Parathyroid adenoma (tissue), 2 donors: Measurements from ENCODE around the gene RBPJ.

Source experiments
- H2AFZ ChIP-seq: fragments of 300-600 bp; sonication (generic); one replicate; pipeline ENCODE4 v1.7.0; 2017; ENCODE audit warnings: antibody characterized with exemption, mild to moderate bottlenecking
- H3K27ac ChIP-seq: fragments of 300-600 bp; sonication (generic); one replicate; pipeline ENCODE4 v1.7.0; 2017
- H3K27me3 ChIP-seq: fragments of 300-600 bp; sonication (generic); one replicate; pipeline ENCODE4 v1.7.0; 2017; ENCODE audit warnings: low read length; ENCODE audit not compliant: control insufficient read depth, insufficient read depth
- H3K36me3 ChIP-seq: fragments of 300-600 bp; sonication (generic); one replicate; pipeline ENCODE4 v1.7.0; 2017; ENCODE audit warnings: low read length; ENCODE audit not compliant: control insufficient read depth, insufficient read depth
- H3K4me1 ChIP-seq: fragments of 300-600 bp; sonication (generic); one replicate; pipeline ENCODE4 v1.7.0; 2017; ENCODE audit warnings: control low read depth
- H3K4me2 ChIP-seq: fragments of 300-600 bp; sonication (generic); one replicate; pipeline ENCODE4 v1.7.0; 2017; ENCODE audit warnings: low read length
- H3K4me3 ChIP-seq: fragments of 300-600 bp; sonication (generic); one replicate; pipeline ENCODE4 v1.7.0; 2017; ENCODE audit warnings: low read depth, low read length
- H3K79me2 ChIP-seq: fragments of 300-600 bp; sonication (generic); one replicate; pipeline ENCODE4 v1.7.0; 2017; ENCODE audit warnings: control low read depth
- H3K9ac ChIP-seq: fragments of 300-600 bp; sonication (generic); one replicate; pipeline ENCODE4 v1.7.0; 2017; ENCODE audit warnings: mild to moderate bottlenecking
- H3K9me3 ChIP-seq: fragments of 300-600 bp; sonication (generic); one replicate; pipeline ENCODE4 v1.7.0; 2017; ENCODE audit warnings: low read length; ENCODE audit not compliant: control insufficient read depth
- TF ChIP-seq, protein P1 (sequence below): fragments of 300-600 bp; sonication (generic); IDR thresholded peaks from one replicate; pipeline ENCODE4 v1.7.0; 2017; ENCODE audit warnings: antibody characterized with exemption, mild to moderate bottlenecking
- donor health status: primary hyperparathyroidism.

RBPJ gene

DNA sequence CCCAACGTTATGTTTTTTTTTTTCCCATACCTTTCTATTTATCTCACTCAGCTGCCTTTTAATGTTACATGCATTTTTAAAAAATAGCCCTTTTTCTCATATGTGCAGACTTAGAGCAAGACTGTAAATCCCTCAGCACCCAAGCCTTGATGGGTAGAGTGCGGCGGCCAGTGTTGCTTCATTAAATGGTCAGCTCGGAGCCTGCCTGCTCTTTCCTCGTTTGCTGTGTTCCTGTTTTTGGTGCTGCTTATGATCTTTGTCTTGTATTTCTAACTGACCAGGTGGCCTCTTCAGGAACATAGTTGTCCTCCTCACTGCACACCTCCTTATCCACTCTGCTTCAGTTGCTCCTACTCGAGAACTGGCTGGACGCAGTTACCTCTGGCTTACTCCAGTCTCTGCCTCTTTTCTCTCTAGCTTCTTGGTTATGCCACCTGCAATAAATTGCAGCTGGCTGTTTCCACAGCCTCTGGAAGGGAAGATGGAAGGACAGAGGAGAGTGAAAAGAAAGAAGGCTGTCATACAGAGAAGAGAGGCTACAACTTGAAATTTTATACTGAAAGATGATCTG lies 10.7 kb downstream of the RBPJ start:
- no peak overlapping the region for H3K4me2 ChIP-seq
- no peak overlapping the region for H3K4me3 ChIP-seq
- no peaks in the 10 kb centered on the region for H3K4me1 ChIP-seq
- H3K27me3 ChIP-seq: no peaks in the 10 kb centered on the region
- H3K36me3 ChIP-seq: no peaks in the 10 kb centered on the region
- H3K27ac ChIP-seq: no peak overlapping the region
- H3K79me2 ChIP-seq: peaks cover 11% of the 10 kb centered on the region
- no peak overlapping the region for H2AFZ ChIP-seq
- H3K9me3 ChIP-seq: no peaks in the 10 kb centered on the region
- TF ChIP-seq, protein P1, sequence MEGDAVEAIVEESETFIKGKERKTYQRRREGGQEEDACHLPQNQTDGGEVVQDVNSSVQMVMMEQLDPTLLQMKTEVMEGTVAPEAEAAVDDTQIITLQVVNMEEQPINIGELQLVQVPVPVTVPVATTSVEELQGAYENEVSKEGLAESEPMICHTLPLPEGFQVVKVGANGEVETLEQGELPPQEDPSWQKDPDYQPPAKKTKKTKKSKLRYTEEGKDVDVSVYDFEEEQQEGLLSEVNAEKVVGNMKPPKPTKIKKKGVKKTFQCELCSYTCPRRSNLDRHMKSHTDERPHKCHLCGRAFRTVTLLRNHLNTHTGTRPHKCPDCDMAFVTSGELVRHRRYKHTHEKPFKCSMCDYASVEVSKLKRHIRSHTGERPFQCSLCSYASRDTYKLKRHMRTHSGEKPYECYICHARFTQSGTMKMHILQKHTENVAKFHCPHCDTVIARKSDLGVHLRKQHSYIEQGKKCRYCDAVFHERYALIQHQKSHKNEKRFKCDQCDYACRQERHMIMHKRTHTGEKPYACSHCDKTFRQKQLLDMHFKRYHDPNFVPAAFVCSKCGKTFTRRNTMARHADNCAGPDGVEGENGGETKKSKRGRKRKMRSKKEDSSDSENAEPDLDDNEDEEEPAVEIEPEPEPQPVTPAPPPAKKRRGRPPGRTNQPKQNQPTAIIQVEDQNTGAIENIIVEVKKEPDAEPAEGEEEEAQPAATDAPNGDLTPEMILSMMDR: no peak
- H3K9ac ChIP-seq: no peak overlapping the region

DNA sequence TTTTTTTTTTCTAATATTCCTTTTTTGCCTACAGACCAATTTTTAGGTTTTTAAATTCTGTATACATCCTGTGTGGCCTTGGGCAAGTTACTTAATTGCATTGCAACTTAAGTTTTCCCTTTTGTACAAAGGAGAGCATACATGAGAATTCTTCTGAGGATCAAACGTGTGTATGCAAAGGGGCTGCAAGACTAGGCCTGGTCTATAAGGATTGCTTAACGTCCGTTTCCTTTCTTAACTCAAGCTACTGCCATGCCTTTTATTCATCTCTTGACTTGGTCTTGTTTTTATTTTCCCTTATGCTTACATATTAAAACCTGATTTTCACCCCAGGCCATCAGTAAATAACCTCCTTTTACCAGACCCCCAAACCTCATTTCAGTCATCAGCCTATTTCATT lies 13.6 kb downstream of the RBPJ start:
- H3K4me2 ChIP-seq: no peak overlapping the region
- no peaks in the 10 kb centered on the region for H3K36me3 ChIP-seq
- H3K79me2 ChIP-seq: peaks cover 24% of the 10 kb centered on the region
- no peak overlapping the region for H3K9ac ChIP-seq
- no peak overlapping the region for H2AFZ ChIP-seq
- no peak overlapping the region for H3K27ac ChIP-seq
- TF ChIP-seq, protein P1: no peak
- H3K27me3 ChIP-seq: no peaks in the 10 kb centered on the region
- no peak overlapping the region for H3K4me3 ChIP-seq
- H3K4me1 ChIP-seq: no peaks in the 10 kb centered on the region
- H3K9me3 ChIP-seq: no peaks in the 10 kb centered on the region

DNA sequence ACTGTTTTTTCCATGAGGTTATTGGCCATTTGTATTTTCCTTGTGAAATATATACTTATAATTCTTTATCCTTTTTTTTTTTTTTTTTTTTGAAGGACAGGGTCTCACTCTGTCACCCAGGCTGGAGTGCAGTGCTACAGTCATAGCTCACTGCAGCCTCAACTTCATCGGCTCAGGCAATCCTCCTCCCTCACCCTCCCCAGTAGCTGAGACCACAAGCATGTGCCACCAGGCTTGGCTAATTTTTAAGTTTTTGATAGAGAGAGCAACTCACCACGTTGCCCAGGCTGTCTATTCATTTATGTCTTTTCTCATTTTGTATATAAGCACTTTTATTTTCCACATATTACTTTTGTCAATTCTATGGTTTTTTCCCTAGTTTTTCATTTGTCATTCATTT lies 16.8 kb downstream of the RBPJ start:
- no peaks in the 10 kb centered on the region for H3K36me3 ChIP-seq
- H3K9me3 ChIP-seq: no peaks in the 10 kb centered on the region
- H3K4me3 ChIP-seq: no peak overlapping the region
- TF ChIP-seq, protein P1: no peak
- H3K27ac ChIP-seq: no peak overlapping the region
- no peak overlapping the region for H2AFZ ChIP-seq
- H3K27me3 ChIP-seq: no peaks in the 10 kb centered on the region
- no peak overlapping the region for H3K9ac ChIP-seq
- peaks cover under 1% of the 10 kb centered on the region for H3K4me1 ChIP-seq
- no peak overlapping the region for H3K4me2 ChIP-seq
- peaks cover 21% of the 10 kb centered on the region for H3K79me2 ChIP-seq

DNA sequence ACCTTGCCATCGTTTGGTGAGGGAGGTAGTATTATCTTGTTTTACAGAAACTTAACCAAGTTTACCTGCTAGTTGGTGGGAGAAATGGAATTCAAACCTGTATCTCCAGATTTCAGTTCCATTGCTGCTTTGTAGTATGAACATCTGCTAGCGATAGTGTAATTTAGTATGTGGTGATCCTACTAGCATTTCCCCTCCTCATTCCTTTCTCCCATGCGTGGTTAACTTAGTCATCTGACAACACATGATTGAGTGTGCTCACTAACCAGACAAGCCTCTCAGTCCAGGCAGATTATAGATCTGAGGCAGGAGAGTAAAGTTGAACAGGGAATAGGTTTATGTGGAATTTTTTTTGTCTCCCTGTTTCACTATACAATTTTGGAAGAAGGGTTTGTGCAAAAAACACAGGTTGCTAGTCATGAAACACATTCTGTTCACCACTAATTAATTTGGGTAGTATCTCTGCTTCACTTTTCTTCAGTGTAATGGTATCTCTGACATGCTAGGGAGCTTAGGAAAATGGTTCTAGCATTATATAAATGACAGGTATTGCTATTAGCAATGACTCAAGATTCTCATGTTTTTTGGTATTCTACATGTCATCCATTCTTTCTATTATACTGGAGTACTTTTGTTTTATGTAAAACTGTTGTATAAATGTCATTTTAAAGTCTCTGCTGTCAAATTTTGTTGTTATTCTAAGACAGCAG lies 21.7 kb downstream of the RBPJ start:
- no peak overlapping the region for H3K4me2 ChIP-seq
- peaks cover 18% of the 10 kb centered on the region for H3K79me2 ChIP-seq
- TF ChIP-seq, protein P1: no peak
- H3K4me3 ChIP-seq: no peak overlapping the region
- H3K9ac ChIP-seq: no peak overlapping the region
- no peak overlapping the region for H3K27ac ChIP-seq
- no peaks in the 10 kb centered on the region for H3K27me3 ChIP-seq
- no peaks in the 10 kb centered on the region for H3K9me3 ChIP-seq
- no peaks in the 10 kb centered on the region for H3K36me3 ChIP-seq
- H3K4me1 ChIP-seq: peaks cover 9% of the 10 kb centered on the region
- H2AFZ ChIP-seq: no peak overlapping the region

DNA sequence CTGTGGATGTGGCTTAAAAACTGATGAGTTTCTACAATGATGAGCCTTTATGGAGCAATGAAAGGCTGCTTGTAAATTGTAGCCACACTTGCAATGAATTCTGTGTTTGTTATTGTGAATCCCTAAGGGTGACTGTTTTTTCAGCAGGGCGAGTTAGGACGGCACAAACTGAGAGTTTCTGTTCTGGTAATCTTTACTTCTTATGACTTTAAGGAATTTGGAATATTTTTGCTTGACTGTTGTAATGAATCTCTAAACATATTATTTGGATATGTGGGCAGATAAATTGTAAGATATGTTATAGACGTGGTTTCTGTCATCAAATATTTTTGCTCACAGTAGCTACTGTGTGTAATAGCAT lies 22.2 kb downstream of the RBPJ start:
- Histone ChIP-seq H3K4me1 (peaks cover 9% of the 10 kb centered on the region), H3K9ac (no peak overlapping the region), H3K36me3 (no peaks in the 10 kb centered on the region), H3K9me3 (no peaks in the 10 kb centered on the region), H3K27ac (no peak overlapping the region), H3K27me3 (no peaks in the 10 kb centered on the region), H2AFZ (no peak overlapping the region), H3K79me2 (peaks cover 18% of the 10 kb centered on the region), H3K4me3 (no peak overlapping the region), H3K4me2 (no peak overlapping the region)
- TF ChIP-seq, protein P1: no peak
